GM12878 (cell line): ENCODE data around the gene DMWD.

Experiments used
- BHLHE40 ChIP-seq, 2 experiments: fragments of 450-650 bp in 1 of 2; IDR thresholded peaks; 2 replicates each; pipeline ENCODE4 v1.6.1; 2011 to 2017; ENCODE audit warnings: low read depth in 2 of 2, borderline replicate concordance in 1 of 2, improper control_type of control experiment in 1 of 2, low read length in 1 of 2, mild to moderate bottlenecking in 1 of 2
- CTCF ChIP-seq, 3 experiments: IDR thresholded peaks in 2 of 3; conservative IDR thresholded peaks in 1 of 3; 2 replicates each; pipeline ENCODE4 v1.5.1; 2011; ENCODE audit warnings: low read depth in 3 of 3, low read length in 3 of 3, mild to moderate bottlenecking in 3 of 3, control low read depth in 2 of 3, moderate library complexity in 2 of 3, inconsistent platforms in 1 of 3, mixed read lengths in 1 of 3; ENCODE audit not compliant: control insufficient read depth in 2 of 3, insufficient read depth in 1 of 3; ENCODE audit errors: extremely low read depth in 1 of 3
- GABPA ChIP-seq: IDR thresholded peaks from 2 replicates; pipeline ENCODE4 v1.6.1; 2014; ENCODE audit warnings: antibody characterized with exemption, low read depth, mild to moderate bottlenecking, inconsistent platforms
- RB1 ChIP-seq: fragments of 450-650 bp; formaldehyde crosslinking; IDR thresholded peaks from 2 replicates; pipeline ENCODE4 v1.6.1; 2017; ENCODE audit warnings: mild to moderate bottlenecking, borderline replicate concordance
- USF2 ChIP-seq: IDR thresholded peaks from 2 replicates; pipeline ENCODE4 v1.6.1; 2011; ENCODE audit warnings: low read depth, low read length, improper control_type of control experiment, borderline replicate concordance

- TF ChIP-seq RB1 (no peak), GABPA (no peak), BHLHE40 (IDR thresholded peaks at IDR 0.05; ENCODE audit: borderline replicate concordance in 1 of 2, low read depth in 2 of 2, low read length in 1 of 2) (no peak), USF2 (no peak), CTCF (IDR thresholded peaks at IDR 0.05 in 2 of 3, conservative IDR thresholded peaks at IDR 0.05 in 1 of 3; ENCODE audit: control insufficient read depth in 2 of 3, extremely low read depth in 1 of 3, insufficient read depth in 1 of 3, low read depth in 3 of 3, low read length in 3 of 3) (no peak)
Observed at GRCh38 chr19:45790942-45791341, 1.7 kb downstream of the DMWD start.
